Tibial nerve (tissue), 4 donors: ENCODE results near the gene LRRC17.

Experiments
- EP300 ChIP-seq, 2 donors: sonication (generic); formaldehyde crosslinking; IDR thresholded peaks; one replicate each; pipeline ENCODE4 v1.6.1; 2017; ENCODE audit warnings: antibody characterized with exemption in 2 of 2, mild to moderate bottlenecking in 1 of 2
- TF ChIP-seq, protein P1 (sequence below), 5 experiments: fragments of 200-600 bp in 3 of 5; fragments of 450-650 bp in 2 of 5; sonication (generic) in 3 of 5; IDR thresholded peaks; one replicate each; pipeline ENCODE4 v1.5.1; 2016 to 2019; ENCODE audit warnings: antibody characterized with exemption in 5 of 5, mild to moderate bottlenecking in 3 of 5, moderate library complexity in 2 of 5

GRCh38 chr7:102985176-102985783 lies 72.5 kb downstream of the LRRC17 start:
- TF ChIP-seq, protein P1, sequence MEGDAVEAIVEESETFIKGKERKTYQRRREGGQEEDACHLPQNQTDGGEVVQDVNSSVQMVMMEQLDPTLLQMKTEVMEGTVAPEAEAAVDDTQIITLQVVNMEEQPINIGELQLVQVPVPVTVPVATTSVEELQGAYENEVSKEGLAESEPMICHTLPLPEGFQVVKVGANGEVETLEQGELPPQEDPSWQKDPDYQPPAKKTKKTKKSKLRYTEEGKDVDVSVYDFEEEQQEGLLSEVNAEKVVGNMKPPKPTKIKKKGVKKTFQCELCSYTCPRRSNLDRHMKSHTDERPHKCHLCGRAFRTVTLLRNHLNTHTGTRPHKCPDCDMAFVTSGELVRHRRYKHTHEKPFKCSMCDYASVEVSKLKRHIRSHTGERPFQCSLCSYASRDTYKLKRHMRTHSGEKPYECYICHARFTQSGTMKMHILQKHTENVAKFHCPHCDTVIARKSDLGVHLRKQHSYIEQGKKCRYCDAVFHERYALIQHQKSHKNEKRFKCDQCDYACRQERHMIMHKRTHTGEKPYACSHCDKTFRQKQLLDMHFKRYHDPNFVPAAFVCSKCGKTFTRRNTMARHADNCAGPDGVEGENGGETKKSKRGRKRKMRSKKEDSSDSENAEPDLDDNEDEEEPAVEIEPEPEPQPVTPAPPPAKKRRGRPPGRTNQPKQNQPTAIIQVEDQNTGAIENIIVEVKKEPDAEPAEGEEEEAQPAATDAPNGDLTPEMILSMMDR (IDR thresholded peaks at IDR 0.05) = no peak
- no peak for TF ChIP-seq EP300 (IDR thresholded peaks at IDR 0.05)
